B cell (primary cell): ENCODE data around the gene GSTA2. TPM values are rescaled to one million over a fixed set of nuclear protein-coding genes. Genes with fewer than 3 reads are reported as not detected.

Source experiments
- ATAC-seq: fragments of 200-7000 bp; cut with Tn5 transposase; one replicate; pipeline ENCODE4 v1.10.0; 2021; ENCODE audit warnings: low read depth, mild to moderate bottlenecking, moderate number of reproducible peaks, moderate library complexity
- CTCF ChIA-PET: fragments of 350-600 bp; sonication (Branson Sonifier 250); formaldehyde crosslinking; loops from one replicate; lab custom pipeline; 2021; ENCODE audit warnings: antibody characterized with exemption, inconsistent platforms; lab: Charles Lee
- POLR2A ChIA-PET: fragments of 350-600 bp; sonication (Branson Sonifier 250); formaldehyde crosslinking; loops from one replicate; lab custom pipeline; 2021; ENCODE audit warnings: antibody characterized with exemption; lab: Charles Lee
- DNase-seq: peaks from one replicate; pipeline ENCODE4 v3.0.0; 2013
- H2AFZ ChIP-seq: 2 replicates; pipeline ENCODE4 v1.6.1; 2012; ENCODE audit warnings: mild to moderate bottlenecking, low read depth, low read length; ENCODE audit not compliant: insufficient read depth, poor library complexity, severe bottlenecking
- H3K27ac ChIP-seq, 2 donors: 1 replicate in 1 of 2; 2 replicates in 1 of 2; pipeline ENCODE4 v1.5.1; 2012 to 2013; ENCODE audit warnings: low read length in 2 of 2, mild to moderate bottlenecking in 2 of 2, moderate library complexity in 1 of 2
- H3K27me3 ChIP-seq, 4 experiments: fragments of 200-600 bp in 1 of 4; sonication (generic) in 1 of 4; replicated peaks in 1 of 4; 1 replicate in 2 of 4; 2 replicates in 2 of 4; pipeline versions ENCODE4 v1.6.1 to v1.7.0; 2013 to 2016; ENCODE audit warnings: low read length in 3 of 4, mild to moderate bottlenecking in 2 of 4, mixed read lengths in 1 of 4, moderate library complexity in 1 of 4; ENCODE audit not compliant: insufficient read depth in 4 of 4, control insufficient read depth in 3 of 4; ENCODE audit errors: control extremely low read depth in 1 of 4
- H3K36me3 ChIP-seq, 2 experiments: replicated peaks in 1 of 2; 1 replicate in 1 of 2; 2 replicates in 1 of 2; pipeline versions ENCODE4 v1.6.1 to v1.7.1; 2013; ENCODE audit warnings: low read length in 1 of 2; ENCODE audit not compliant: insufficient read depth in 2 of 2, control insufficient read depth in 1 of 2; ENCODE audit errors: control extremely low read depth in 1 of 2, extremely low read depth in 1 of 2
- H3K4me1 ChIP-seq, 2 donors: fragments of 200-600 bp in 1 of 2; sonication (generic) in 1 of 2; 1 replicate in 1 of 2; 2 replicates in 1 of 2; pipeline versions ENCODE4 v1.5.1 to v1.6.1; 2013 to 2017; ENCODE audit warnings: low read length in 2 of 2; ENCODE audit not compliant: control insufficient read depth in 2 of 2, insufficient read depth in 2 of 2
- H3K4me2 ChIP-seq: replicated peaks from 2 replicates; pipeline ENCODE3; 2012; ENCODE audit warnings: mild to moderate bottlenecking, low read depth, low read length; ENCODE audit not compliant: poor library complexity, severe bottlenecking
- H3K4me3 ChIP-seq, 5 experiments: fragments of 200-600 bp in 1 of 5; sonication (generic) in 1 of 5; 1 replicate in 3 of 5; 2 replicates in 2 of 5; pipeline versions ENCODE4 v1.5.1 to v1.7.0; 2011 to 2016; ENCODE audit warnings: low read length in 4 of 5, mild to moderate bottlenecking in 4 of 5, low read depth in 2 of 5, control low read depth in 1 of 5, moderate library complexity in 1 of 5; ENCODE audit not compliant: insufficient read depth in 1 of 5; ENCODE audit errors: control extremely low read depth in 1 of 5, extremely low read depth in 1 of 5
- H3K79me2 ChIP-seq: fragments of 200-600 bp; sonication (generic); one replicate; pipeline ENCODE4 v1.6.0; 2016; ENCODE audit warnings: low read length; ENCODE audit not compliant: control insufficient read depth, insufficient read depth
- H3K9ac ChIP-seq: fragments of 200-600 bp; sonication (generic); 2 replicates; pipeline ENCODE4 v1.6.1; 2017; ENCODE audit warnings: mild to moderate bottlenecking, low read length, moderate library complexity
- H3K9me3 ChIP-seq, 3 donors: one replicate each; pipeline versions ENCODE4 v1.6.1 to v1.7.1; 2013; ENCODE audit warnings: low read length in 2 of 3; ENCODE audit not compliant: control insufficient read depth in 2 of 3, insufficient read depth in 1 of 3; ENCODE audit errors: control extremely low read depth in 1 of 3
- H4K20me1 ChIP-seq: 2 replicates; pipeline ENCODE4 v1.6.0; 2012; ENCODE audit warnings: mild to moderate bottlenecking, low read length; ENCODE audit not compliant: insufficient read depth, control insufficient read depth, poor library complexity, severe bottlenecking
- H3K27ac Mint-ChIP-seq: one replicate; pipeline ENCODE4 v1.8.0; 2021; ENCODE audit warnings: mixed read lengths
- H3K27me3 Mint-ChIP-seq: one replicate; pipeline ENCODE4 v1.8.0; 2021; ENCODE audit warnings: mixed read lengths
- H3K4me1 Mint-ChIP-seq: one replicate; pipeline ENCODE4 v1.8.0; 2021; ENCODE audit warnings: mixed read lengths
- H3K4me3 Mint-ChIP-seq: one replicate; pipeline ENCODE4 v1.8.0; 2021; ENCODE audit warnings: mixed read lengths
- H3K9me3 Mint-ChIP-seq: one replicate; pipeline ENCODE4 v1.8.0; 2022; ENCODE audit warnings: mixed read lengths; ENCODE audit not compliant: insufficient read depth
- CTCF ChIP-seq: fragments of 200-600 bp; IDR thresholded peaks from one replicate; pipeline ENCODE4 v1.8.0; 2022; ENCODE audit warnings: antibody characterized with exemption, mild to moderate bottlenecking
- EZH2 ChIP-seq: IDR thresholded peaks from 2 replicates; pipeline ENCODE4 v1.6.1; 2012; ENCODE audit warnings: borderline replicate concordance, low read depth, mild to moderate bottlenecking, moderate library complexity, low read length; ENCODE audit not compliant: insufficient read depth, poor library complexity, severe bottlenecking
- WGBS: methylation state at CpG from one replicate; pipeline ENCODE4 v1.1.5; 2013; ENCODE audit warnings: missing lambda C conversion rate; ENCODE audit not compliant: insufficient coverage; 5-methylcytosine and 5-hydroxymethylcytosine counted together
- intact Hi-C: fragments of 100-400 bp; cut with micrococcal nuclease; formaldehyde crosslinking; loops from one replicate; pipeline ENCODE4 v1.10.0; 2022
- polyA plus RNA-seq: library from polyadenylated mRNA; depleted of rRNA; stranded (reverse); fragments of >200 nt; gene quantifications from 2 replicates; pipeline ENCODE4 v1.2.3, GENCODE V29; 2012
- total RNA-seq, 2 donors: library from RNA; stranded (reverse); fragments of 120-200 nt in 1 of 2; gene quantifications; 1 replicate in 1 of 2; 2 replicates in 1 of 2; pipeline versions ENCODE4 v1.2.3 to v1.2.4, GENCODE V29; 2013 to 2022

The GSTA2 gene
- total and polyA plus RNA-seq, 2 donors (not counting 1 experiment from before 2014, with no cell fraction given), result not detected

GRCh38 chr6:52724042-52724405, 39.3 kb downstream of the GSTA2 start:
- Histone ChIP-seq H3K9ac (no peak overlapping the region), H3K27ac (no peak overlapping the region), H3K4me3 (no peak overlapping the region), H3K79me2 (no peaks in the 10 kb centered on the region), H3K4me2 (no peak overlapping the region), H4K20me1 (no peaks in the 10 kb centered on the region), H2AFZ (no peak overlapping the region), H3K9me3 (no peaks in the 10 kb centered on the region), H3K4me1 (peaks cover 0 to 3% of the 10 kb centered on the region in 2 donors), H3K27me3 (peaks cover 0 to 4% (median 2%) of the 10 kb centered on the region in 4 experiments), H3K36me3 (no peaks in the 10 kb centered on the region)
- whole genome bisulfite sequencing, result 79% methylated on average over 2 of the region's 2 CpGs
- Mint-ChIP-seq H3K9me3 (no peaks in the 10 kb centered on the region), H3K4me3 (no peak overlapping the region), H3K27me3 (peaks cover 11% of the 10 kb centered on the region), H3K4me1 (peaks cover 6% of the 10 kb centered on the region), H3K27ac (no peak overlapping the region)
- no peak for TF ChIP-seq EZH2
- TF ChIP-seq CTCF, result no peak
- intact Hi-C loops, result no loop called here
- ChIA-PET POLR2A (no interaction called here), CTCF (interaction anchor here (1.2 to 1.4 kb wide), 3 partner anchors 8 to 1004 kb away, joined by 3 to 7 read pairs (median 5); no protein-coding TSS in a partner anchor)
- ATAC-seq (no peak), DNase-seq (no peak)

DNA sequence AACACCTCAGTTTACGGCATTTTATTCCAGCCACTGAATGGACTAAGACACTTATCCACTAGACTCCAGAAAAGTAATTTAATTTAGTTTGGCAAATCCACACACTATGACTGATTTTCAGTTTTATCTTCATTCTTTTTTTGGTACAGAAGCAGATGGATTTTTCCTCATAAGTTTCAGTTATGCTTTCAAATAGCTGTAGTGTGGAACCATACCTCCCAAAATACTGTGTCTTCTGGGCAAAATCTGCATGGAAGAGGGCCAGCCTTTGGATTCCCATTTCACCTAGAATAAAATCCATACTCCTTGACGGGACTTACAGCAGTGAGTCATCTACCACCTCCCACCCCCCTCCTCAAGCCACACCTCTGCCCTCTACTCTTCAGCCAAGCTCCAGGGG, 43.0 kb downstream of the GSTA2 start:
- H3K4me3 Mint-ChIP-seq, result no peak overlapping the region
- no peaks in the 10 kb centered on the region for H3K9me3 Mint-ChIP-seq
- H4K20me1 ChIP-seq, result no peaks in the 10 kb centered on the region
- no peak for DNase-seq
- peaks cover 0 to 3% of the 10 kb centered on the region in 2 donors for H3K4me1 ChIP-seq
- ChIA-PET CTCF (no interaction called here), POLR2A (no interaction called here)
- no peak overlapping the region for H3K27ac Mint-ChIP-seq
- no peaks in the 10 kb centered on the region for H3K79me2 ChIP-seq
- ATAC-seq, result no peak
- H2AFZ ChIP-seq, result no peak overlapping the region
- no peak overlapping the region for H3K9ac ChIP-seq
- peaks cover 10% of the 10 kb centered on the region for H3K27me3 Mint-ChIP-seq
- H3K4me1 Mint-ChIP-seq, result peaks cover 6% of the 10 kb centered on the region
- no peak for TF ChIP-seq CTCF
- no peak for TF ChIP-seq EZH2
- intact Hi-C loops, result no loop called here
- H3K4me2 ChIP-seq, result no peak overlapping the region
- H3K9me3 ChIP-seq, result no peaks in the 10 kb centered on the region
- no peaks in the 10 kb centered on the region for H3K36me3 ChIP-seq
- no peak overlapping the region for H3K4me3 ChIP-seq
- WGBS, result 69% methylated on average over 1 of the region's 2 CpGs
- H3K27me3 ChIP-seq, result peaks cover 0 to 4% (median 0%) of the 10 kb centered on the region in 4 experiments
- H3K27ac ChIP-seq, result no peak overlapping the region
